ENCODE data around the gene SNX3.

DNA sequence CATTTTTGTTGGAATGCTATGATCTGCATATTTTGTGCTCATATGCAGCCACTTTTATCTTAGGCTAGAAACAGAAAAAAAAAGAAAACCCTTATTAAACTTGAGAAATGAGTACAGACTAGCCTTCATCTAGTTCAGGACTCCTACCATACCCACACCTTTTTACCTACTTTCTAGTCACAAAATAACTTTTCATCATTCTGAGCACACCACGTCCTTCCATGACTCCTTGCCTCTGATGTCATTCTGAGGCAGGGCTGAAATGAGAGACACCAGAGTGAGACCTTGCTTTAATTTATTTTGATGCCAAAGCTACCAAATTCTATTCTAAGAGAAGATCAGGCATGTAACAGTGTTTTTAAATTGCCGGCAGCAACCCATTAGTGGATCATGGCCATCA, 38.8 kb downstream of the SNX3 start:
- TF ChIP-seq, protein P1, sequence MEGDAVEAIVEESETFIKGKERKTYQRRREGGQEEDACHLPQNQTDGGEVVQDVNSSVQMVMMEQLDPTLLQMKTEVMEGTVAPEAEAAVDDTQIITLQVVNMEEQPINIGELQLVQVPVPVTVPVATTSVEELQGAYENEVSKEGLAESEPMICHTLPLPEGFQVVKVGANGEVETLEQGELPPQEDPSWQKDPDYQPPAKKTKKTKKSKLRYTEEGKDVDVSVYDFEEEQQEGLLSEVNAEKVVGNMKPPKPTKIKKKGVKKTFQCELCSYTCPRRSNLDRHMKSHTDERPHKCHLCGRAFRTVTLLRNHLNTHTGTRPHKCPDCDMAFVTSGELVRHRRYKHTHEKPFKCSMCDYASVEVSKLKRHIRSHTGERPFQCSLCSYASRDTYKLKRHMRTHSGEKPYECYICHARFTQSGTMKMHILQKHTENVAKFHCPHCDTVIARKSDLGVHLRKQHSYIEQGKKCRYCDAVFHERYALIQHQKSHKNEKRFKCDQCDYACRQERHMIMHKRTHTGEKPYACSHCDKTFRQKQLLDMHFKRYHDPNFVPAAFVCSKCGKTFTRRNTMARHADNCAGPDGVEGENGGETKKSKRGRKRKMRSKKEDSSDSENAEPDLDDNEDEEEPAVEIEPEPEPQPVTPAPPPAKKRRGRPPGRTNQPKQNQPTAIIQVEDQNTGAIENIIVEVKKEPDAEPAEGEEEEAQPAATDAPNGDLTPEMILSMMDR (IDR thresholded peaks at IDR 0.05; ENCODE audit: poor library complexity), result no peak
- TF ChIP-seq EZH2phosphoT487 (IDR thresholded peaks at IDR 0.05; ENCODE audit: low read depth, severe bottlenecking, unreplicated experiment), result no peak
